ENCODE results near the gene SMPD4.
"Not testable (repeated sequence)": the region's sequence is repeated elsewhere in the genome, so short reads cannot be mapped to it uniquely, and the experiment has no call there.

The SMPD4 gene

GRCh38 chr2:130139331-130140280 lies 41.8 kb downstream of the SMPD4 start:
- in situ Hi-C loops (cut with HindIII; ENCODE audit: low sequenced_read_pairs); DNase-seq (ENCODE audit: low read depth, low spot score); H3K4me3 ChIP-seq (ENCODE audit: low read depth, low read length): not testable (repeated sequence)

DNA sequence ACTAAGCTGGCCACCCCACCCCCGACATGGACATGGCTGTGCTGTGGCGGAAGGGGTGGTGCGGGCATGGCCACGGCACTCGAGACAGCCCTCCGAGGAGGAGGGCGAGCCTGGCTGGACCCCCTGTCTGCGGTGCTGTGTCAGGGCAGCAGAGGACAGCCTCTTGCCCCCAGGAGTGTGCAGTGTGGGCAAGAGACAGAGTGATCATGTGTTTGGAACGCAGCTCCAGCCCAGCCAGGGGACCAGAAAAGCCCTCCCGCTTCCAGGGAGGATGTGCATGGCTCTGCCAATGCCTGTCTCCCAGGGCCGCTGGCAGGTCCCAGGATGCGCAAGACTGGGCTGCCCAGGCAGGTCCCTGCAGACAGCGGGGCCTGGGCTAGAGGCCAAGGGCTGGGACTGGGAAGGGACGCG lies 42.6 kb downstream of the SMPD4 start:
- H3K4me3 ChIP-seq (ENCODE audit: low read depth, low read length); DNase-seq (ENCODE audit: low read depth, low spot score); in situ Hi-C loops (cut with HindIII; ENCODE audit: low sequenced_read_pairs): not testable (repeated sequence)

GRCh38 chr2:130138326-130138725 lies 43.1 kb downstream of the SMPD4 start:
- H3K4me3 ChIP-seq (ENCODE audit: low read depth, low read length); in situ Hi-C loops (cut with HindIII; ENCODE audit: low sequenced_read_pairs); DNase-seq (ENCODE audit: low read depth, low spot score): not testable (repeated sequence)

- H3K4me3 ChIP-seq (ENCODE audit: low read depth, low read length); in situ Hi-C loops (cut with HindIII; ENCODE audit: low sequenced_read_pairs); DNase-seq (ENCODE audit: low read depth, low spot score): not testable (repeated sequence)
These were observed 44.3 kb downstream of the SMPD4 start for GRCh38 chr2:130137118-130137517.

DNA sequence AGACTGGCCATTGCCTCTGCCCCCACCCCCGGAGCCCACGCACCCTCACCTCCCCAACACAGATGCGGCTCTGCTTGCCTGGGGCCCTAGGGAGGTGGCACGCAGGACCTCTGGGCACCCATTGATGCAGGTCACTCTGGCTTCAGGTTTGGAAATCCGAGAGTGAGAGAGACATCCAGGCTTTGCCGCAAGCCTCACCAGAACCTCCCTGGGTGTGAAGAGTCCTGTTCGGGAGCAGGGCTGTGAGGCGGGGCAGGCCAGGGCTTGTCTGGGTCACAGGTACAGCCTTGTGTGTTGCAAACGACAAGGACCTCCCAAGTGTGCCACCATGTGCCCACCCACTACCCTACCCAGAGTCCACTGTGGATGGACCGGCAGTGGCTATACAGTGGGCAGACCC lies 44.9 kb downstream of the SMPD4 start:
- in situ Hi-C loops (cut with HindIII; ENCODE audit: low sequenced_read_pairs); DNase-seq (ENCODE audit: low read depth, low spot score); H3K4me3 ChIP-seq (ENCODE audit: low read depth, low read length): not testable (repeated sequence)

DNA sequence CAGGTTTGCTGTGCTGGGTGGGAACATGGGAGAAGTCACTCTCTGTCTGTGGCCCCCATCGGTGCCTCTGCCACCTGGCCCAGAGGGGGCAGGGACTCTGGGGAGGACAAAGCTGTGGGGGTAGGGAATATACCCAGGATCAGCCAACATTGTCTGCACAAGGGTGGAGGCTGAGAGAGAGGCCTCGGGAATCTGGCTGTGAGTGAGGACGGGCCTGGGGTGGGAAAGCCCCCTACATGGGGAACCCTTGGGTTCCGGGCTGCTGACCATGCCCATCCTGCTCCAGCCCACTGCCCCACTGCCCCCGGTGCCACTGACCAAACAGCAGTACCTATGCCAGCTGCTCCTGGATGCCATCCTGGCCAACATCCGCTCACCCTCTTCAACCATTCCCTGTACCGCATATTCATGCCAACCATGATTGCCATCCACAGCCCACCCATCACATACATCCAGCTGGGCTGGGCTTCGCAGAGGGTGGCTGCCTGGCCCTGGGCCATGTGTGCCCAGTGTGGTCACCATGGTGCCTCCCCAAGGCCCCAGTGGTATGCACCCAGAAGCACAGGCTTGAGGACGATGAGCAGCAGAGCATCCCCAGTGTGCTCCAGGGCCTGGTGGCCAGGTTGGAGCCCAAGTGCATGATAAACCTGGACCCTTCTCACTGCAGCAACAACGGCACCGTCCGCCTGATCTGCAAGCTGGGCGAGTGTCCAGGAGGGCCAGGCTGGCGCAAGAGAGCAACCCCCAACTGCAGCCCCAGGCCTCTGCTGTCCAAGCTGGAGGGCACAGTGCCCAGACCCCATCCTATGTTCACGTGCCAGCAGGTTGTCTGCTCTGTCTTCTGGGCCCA lies 45.5 kb downstream of the SMPD4 start:
- in situ Hi-C loops (cut with HindIII; ENCODE audit: low sequenced_read_pairs): no loop called here
- TF ChIP-seq CTCF (IDR thresholded peaks at IDR 0.05; ENCODE audit: low read depth, low read length): no peak
- no peak overlapping the region for H3K4me3 ChIP-seq (ENCODE audit: low read depth, low read length)
- no peak for DNase-seq (ENCODE audit: low read depth, low spot score)

GRCh38 chr2:130129120-130129829 lies 52.1 kb downstream of the SMPD4 start, which contains the start of gene POTEF:
TSS of gene POTEF (minus strand) at chr2:130129222. CDS start at chr2:130120515, 8,707 bp downstream.
- in situ Hi-C loops (cut with HindIII; ENCODE audit: low sequenced_read_pairs); H3K4me3 ChIP-seq (ENCODE audit: low read depth, low read length): not testable (repeated sequence)

DNA sequence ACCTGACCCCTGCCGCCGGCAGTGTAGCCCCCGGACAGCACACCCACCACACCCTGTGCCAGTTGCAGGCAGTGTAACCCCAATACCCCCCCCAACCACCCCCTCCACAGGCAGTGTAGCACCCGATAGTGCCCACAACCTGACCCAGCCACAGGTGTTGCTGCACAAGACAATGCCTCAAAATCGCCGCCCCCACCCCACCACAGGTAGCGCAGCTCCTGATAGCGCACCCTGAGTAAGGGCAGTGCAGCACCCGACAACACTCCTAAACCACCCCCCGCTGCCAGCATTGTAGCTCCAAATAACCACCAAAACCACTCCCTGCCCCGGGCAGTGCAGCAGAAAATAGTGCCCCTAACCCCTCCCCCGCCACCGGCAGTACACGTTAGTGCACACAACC lies 52.9 kb downstream of the SMPD4 start:
- DNase-seq (ENCODE audit: low read depth, low spot score); in situ Hi-C loops (cut with HindIII; ENCODE audit: low sequenced_read_pairs); H3K4me3 ChIP-seq (ENCODE audit: low read depth, low read length): not testable (repeated sequence)

More at GRCh38 chr2:130129120-130129829, 52.1 kb downstream of the SMPD4 start, which contains the start of gene POTEF:
- DNase-seq (ENCODE audit: low read depth, low spot score): not testable (repeated sequence)

- in situ Hi-C loops (cut with HindIII; ENCODE audit: low sequenced_read_pairs); DNase-seq (ENCODE audit: low read depth, low spot score); H3K4me3 ChIP-seq (ENCODE audit: low read depth, low read length): not testable (repeated sequence)
These were observed 53.7 kb downstream of the SMPD4 start for GRCh38 chr2:130127726-130128125.

DNA sequence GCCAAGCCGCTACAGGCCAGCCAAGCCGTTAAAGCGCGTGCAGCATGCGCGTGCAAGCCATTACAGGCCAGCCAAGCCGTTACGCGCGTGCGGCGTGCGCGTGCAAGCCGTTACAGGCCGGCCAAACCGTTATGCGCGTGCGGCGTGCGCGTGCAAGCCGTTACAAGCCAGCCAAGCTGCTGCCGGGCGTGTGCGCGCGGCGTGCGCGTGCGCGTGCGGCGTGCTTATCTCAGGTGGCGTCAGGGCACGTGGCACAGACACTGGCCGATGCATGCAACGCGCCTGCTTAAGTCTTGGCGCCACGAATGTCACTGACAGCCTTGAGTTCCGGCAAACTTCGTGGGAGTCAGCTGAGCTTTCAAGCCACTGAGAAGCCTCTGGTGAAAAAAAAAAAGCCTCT lies 60.5 kb downstream of the SMPD4 start:
- H3K4me3 ChIP-seq (ENCODE audit: low read depth, low read length); in situ Hi-C loops (cut with HindIII; ENCODE audit: low sequenced_read_pairs); DNase-seq (ENCODE audit: low read depth, low spot score): not testable (repeated sequence)

DNA sequence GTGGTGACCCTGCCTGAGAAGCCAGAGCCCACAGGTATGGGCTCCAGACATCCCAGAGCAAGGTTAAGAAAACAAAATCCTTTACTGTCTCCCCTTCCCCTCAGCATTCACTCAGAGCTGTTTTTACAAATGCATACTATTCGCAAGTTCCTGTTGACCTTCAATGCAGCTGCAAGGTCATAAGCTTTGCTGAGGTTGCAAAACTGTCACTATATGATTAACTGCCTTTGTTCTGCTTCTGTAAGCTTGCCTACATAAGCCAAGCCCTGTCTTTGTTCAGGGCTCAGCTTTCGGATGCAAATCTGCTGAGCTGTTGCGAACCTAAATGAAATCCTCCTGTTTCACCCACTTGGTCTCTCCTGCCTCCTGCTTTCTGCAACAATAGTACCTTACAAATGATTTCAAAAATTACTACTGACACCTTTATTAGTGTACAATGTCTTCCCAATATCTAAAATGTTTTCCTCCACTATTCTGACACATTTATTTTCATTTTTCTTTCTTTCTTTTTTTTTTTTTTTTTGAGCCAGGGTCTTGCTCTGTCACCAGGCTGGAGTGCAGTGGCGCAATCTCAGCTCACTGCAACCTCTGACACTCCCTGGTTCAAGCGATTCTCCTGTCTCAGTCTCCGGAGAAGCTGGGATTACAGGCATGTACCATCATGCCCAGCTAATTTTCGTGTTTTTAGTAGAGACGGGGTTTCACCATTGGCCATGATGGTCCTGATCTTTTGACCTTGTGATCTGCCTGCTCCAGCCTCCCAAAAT lies 78.6 kb downstream of the SMPD4 start:
- in situ Hi-C loops (cut with HindIII; ENCODE audit: low sequenced_read_pairs); H3K4me3 ChIP-seq (ENCODE audit: low read depth, low read length): not testable (repeated sequence)

More for the DNA sequence above, 78.6 kb downstream of the SMPD4 start:
- DNase-seq (ENCODE audit: low read depth, low spot score): not testable (repeated sequence)

Measured in astrocyte of the spinal cord (primary cell).